Measurements from ENCODE around the gene ZNF148.

Gene ZNF148

GRCh38 chr3:125179884-125180240 lies 195.3 kb downstream of the ZNF148 start:
- Histone ChIP-seq H3K4me3 (ENCODE audit: low read depth in 1 of 2, low read length in 2 of 2) (no peak overlapping the region), H3K9me3 (ENCODE audit: insufficient read depth, low read length, severe bottlenecking) (no peaks in the 10 kb centered on the region), H3K79me2 (ENCODE audit: insufficient read depth, low read length) (no peaks in the 10 kb centered on the region), H3K27ac (ENCODE audit: low read length) (no peak overlapping the region), H3K9ac (ENCODE audit: low read depth, low read length) (no peak overlapping the region), H4K20me1 (ENCODE audit: insufficient read depth, low read length) (no peaks in the 10 kb centered on the region), H2AFZ (ENCODE audit: low read depth, low read length) (no peak overlapping the region), H3K4me2 (ENCODE audit: insufficient read depth, low read length) (no peak overlapping the region), H3K27me3 (ENCODE audit: insufficient read depth, low read length, poor library complexity) (no peaks in the 10 kb centered on the region), H3K4me1 (ENCODE audit: insufficient read depth, low read length) (no peaks in the 10 kb centered on the region), H3K36me3 (ENCODE audit: insufficient read depth, low read length) (no peaks in the 10 kb centered on the region)
- TF ChIP-seq CTCF (IDR thresholded peaks at IDR 0.05; ENCODE audit: borderline replicate concordance, extremely low read depth, low read length, poor library complexity, severe bottlenecking), result no peak
- no peak for TF ChIP-seq EZH2 (IDR thresholded peaks at IDR 0.05; ENCODE audit: borderline replicate concordance, low read depth, low read length, severe bottlenecking)
- ATAC-seq (ENCODE audit: insufficient read depth, low read depth), result no peak
- DNase-seq, result no peak

GRCh38 chr3:125179143-125179883 lies 195.8 kb downstream of the ZNF148 start:
- Histone ChIP-seq H3K79me2 (ENCODE audit: insufficient read depth, low read length) (no peaks in the 10 kb centered on the region), H3K4me1 (ENCODE audit: insufficient read depth, low read length) (no peaks in the 10 kb centered on the region), H3K27me3 (ENCODE audit: insufficient read depth, low read length, poor library complexity) (no peaks in the 10 kb centered on the region), H3K4me3 (ENCODE audit: low read depth in 1 of 2, low read length in 2 of 2) (no peak overlapping the region), H4K20me1 (ENCODE audit: insufficient read depth, low read length) (no peaks in the 10 kb centered on the region), H3K9me3 (ENCODE audit: insufficient read depth, low read length, severe bottlenecking) (no peaks in the 10 kb centered on the region), H3K9ac (ENCODE audit: low read depth, low read length) (no peak overlapping the region), H2AFZ (ENCODE audit: low read depth, low read length) (no peak overlapping the region), H3K27ac (ENCODE audit: low read length) (no peak overlapping the region), H3K4me2 (ENCODE audit: insufficient read depth, low read length) (no peak overlapping the region), H3K36me3 (ENCODE audit: insufficient read depth, low read length) (no peaks in the 10 kb centered on the region)
- TF ChIP-seq CTCF (IDR thresholded peaks at IDR 0.05; ENCODE audit: borderline replicate concordance, extremely low read depth, low read length, poor library complexity, severe bottlenecking) (no peak), EZH2 (IDR thresholded peaks at IDR 0.05; ENCODE audit: borderline replicate concordance, low read depth, low read length, severe bottlenecking) (no peak)
- DNase-seq (no peak), ATAC-seq (ENCODE audit: insufficient read depth, low read depth) (no peak)

GRCh38 chr3:125177746-125178145 lies 197.4 kb downstream of the ZNF148 start:
- TF ChIP-seq CTCF (IDR thresholded peaks at IDR 0.05; ENCODE audit: borderline replicate concordance, extremely low read depth, low read length, poor library complexity, severe bottlenecking), result no peak
- no peak for TF ChIP-seq EZH2 (IDR thresholded peaks at IDR 0.05; ENCODE audit: borderline replicate concordance, low read depth, low read length, severe bottlenecking)
- DNase-seq (no peak), ATAC-seq (ENCODE audit: insufficient read depth, low read depth) (no peak)
- Histone ChIP-seq H3K9ac (ENCODE audit: low read depth, low read length) (no peak overlapping the region), H3K9me3 (ENCODE audit: insufficient read depth, low read length, severe bottlenecking) (no peaks in the 10 kb centered on the region), H3K27ac (ENCODE audit: low read length) (no peak overlapping the region), H3K27me3 (ENCODE audit: insufficient read depth, low read length, poor library complexity) (no peaks in the 10 kb centered on the region), H4K20me1 (ENCODE audit: insufficient read depth, low read length) (no peaks in the 10 kb centered on the region), H3K36me3 (ENCODE audit: insufficient read depth, low read length) (no peaks in the 10 kb centered on the region), H3K79me2 (ENCODE audit: insufficient read depth, low read length) (no peaks in the 10 kb centered on the region), H3K4me3 (ENCODE audit: low read depth in 1 of 2, low read length in 2 of 2) (no peak overlapping the region), H3K4me1 (ENCODE audit: insufficient read depth, low read length) (no peaks in the 10 kb centered on the region), H3K4me2 (ENCODE audit: insufficient read depth, low read length) (no peak overlapping the region), H2AFZ (ENCODE audit: low read depth, low read length) (no peak overlapping the region)
